H1 (cell line): ENCODE measurements around the gene SERINC4. TPM values are rescaled to one million over a fixed set of nuclear protein-coding genes. Genes with fewer than 3 reads are reported as not detected.

Experiments used
- CTCF ChIA-PET: fragments of 300-600 bp; sonication (Branson Sonifier 250); formaldehyde crosslinking; loops from one replicate; lab custom pipeline; 2021; ENCODE audit not compliant: partially characterized antibody; lab: Charles Lee
- POLR2A ChIA-PET: fragments of 300-600 bp; sonication (Branson Sonifier 250); formaldehyde crosslinking; loops from one replicate; lab custom pipeline; 2021; ENCODE audit warnings: inconsistent platforms; ENCODE audit not compliant: partially characterized antibody; lab: Charles Lee
- DNase-seq, 2 experiments: peaks; one replicate each; pipeline versions ENCODE4 v3.0.0 to v3.0.0-alpha.2; 2010 to 2022; ENCODE audit warnings: low spot score in 2 of 2, low read depth in 1 of 2, mixed read lengths in 1 of 2
- FAIRE-seq: peaks from 2 replicates; lab custom pipeline; 2011; peaks lifted over from hg19 to GRCh38; lab: Jason Lieb, UNC
- H2AFZ ChIP-seq: 2 replicates; pipeline ENCODE4 v1.8.1; 2012; ENCODE audit warnings: low read length, inconsistent platforms
- H2AK5ac ChIP-seq: 2 replicates; pipeline ENCODE4 v1.6.1; 2013; ENCODE audit warnings: low read depth, low read length
- H2BK120ac ChIP-seq: replicated peaks from 2 replicates; pipeline ENCODE3; 2013; ENCODE audit warnings: low read depth, low read length, inconsistent platforms
- H2BK12ac ChIP-seq: 2 replicates; pipeline ENCODE4 v1.6.1; 2013; ENCODE audit warnings: low read depth, low read length
- H2BK15ac ChIP-seq: 2 replicates; pipeline ENCODE4 v1.6.1; 2013; ENCODE audit warnings: low read length
- H2BK20ac ChIP-seq: 2 replicates; pipeline ENCODE4 v1.6.1; 2013; ENCODE audit warnings: low read length
- H2BK5ac ChIP-seq: 2 replicates; pipeline ENCODE4 v1.6.1; 2013; ENCODE audit warnings: low read depth, low read length
- H3K14ac ChIP-seq: 2 replicates; pipeline ENCODE4 v1.6.1; 2013; ENCODE audit warnings: inconsistent platforms; ENCODE audit not compliant: insufficient read length
- H3K18ac ChIP-seq: 2 replicates; pipeline ENCODE4 v1.6.1; 2013; ENCODE audit warnings: low read length; ENCODE audit errors: extremely low read depth
- H3K23ac ChIP-seq: 2 replicates; pipeline ENCODE4 v1.6.1; 2013; ENCODE audit warnings: inconsistent platforms; ENCODE audit not compliant: insufficient read length
- H3K23me2 ChIP-seq: 2 replicates; pipeline ENCODE4 v1.6.1; 2013; ENCODE audit warnings: low read depth, low read length
- H3K27ac ChIP-seq: 2 replicates; pipeline ENCODE4 v1.6.1; 2011; ENCODE audit warnings: low read depth, low read length, inconsistent platforms
- H3K27me3 ChIP-seq, 4 experiments: replicated peaks in 1 of 4; 1 replicate in 1 of 4; 2 replicates in 3 of 4; pipeline versions ENCODE4 v1.6.1 to v1.8.1; 2011 to 2013; ENCODE audit warnings: low read length in 3 of 4, mild to moderate bottlenecking in 3 of 4, inconsistent platforms in 2 of 4, mixed read lengths in 2 of 4, moderate library complexity in 1 of 4; ENCODE audit not compliant: control insufficient read depth in 3 of 4, insufficient read depth in 3 of 4; ENCODE audit errors: extremely low read depth in 1 of 4
- H3K36me3 ChIP-seq, 4 experiments: 2 replicates each; pipeline versions ENCODE4 v1.6.1 to v1.8.1; 2011 to 2013; ENCODE audit warnings: mild to moderate bottlenecking in 4 of 4, low read length in 3 of 4, moderate library complexity in 2 of 4, control low read depth in 1 of 4, inconsistent platforms in 1 of 4; ENCODE audit not compliant: insufficient read depth in 4 of 4, control insufficient read depth in 2 of 4
- H3K4ac ChIP-seq: replicated peaks from 2 replicates; pipeline ENCODE3; 2013; ENCODE audit warnings: low read length, low read depth, mixed read lengths, inconsistent platforms; ENCODE audit not compliant: insufficient read length
- H3K4me1 ChIP-seq, 4 experiments: replicated peaks in 1 of 4; 1 replicate in 1 of 4; 2 replicates in 3 of 4; pipeline versions ENCODE4 v1.6.1 to v1.8.1; 2011 to 2013; ENCODE audit warnings: low read length in 3 of 4, inconsistent platforms in 2 of 4, mixed read lengths in 1 of 4; ENCODE audit not compliant: insufficient read depth in 4 of 4, control insufficient read depth in 3 of 4
- H3K4me2 ChIP-seq, 2 experiments: 2 replicates each; pipeline versions ENCODE4 v1.6.1 to v1.8.1; 2011 to 2013; ENCODE audit warnings: low read depth in 2 of 2, low read length in 2 of 2, control low read depth in 1 of 2, inconsistent platforms in 1 of 2, mild to moderate bottlenecking in 1 of 2; ENCODE audit not compliant: insufficient read depth in 1 of 2
- H3K4me3 ChIP-seq, 4 experiments: fragments of 200-600, 300-600 bp in 1 of 4; sonication (generic), shearing (Covaris generic), sonication (Bioruptor Twin) in 1 of 4; 2 replicates each; pipeline versions ENCODE4 v1.5.1 to v1.8.1; 2011 to 2016; ENCODE audit warnings: low read length in 4 of 4, low read depth in 3 of 4, control low read depth in 2 of 4, inconsistent platforms in 2 of 4, mild to moderate bottlenecking in 2 of 4, mixed read lengths in 1 of 4, moderate library complexity in 1 of 4; ENCODE audit not compliant: insufficient read depth in 2 of 4; ENCODE audit errors: extremely low read depth in 1 of 4
- H3K56ac ChIP-seq: replicated peaks from 2 replicates; pipeline ENCODE3; 2013; ENCODE audit warnings: low read depth, mild to moderate bottlenecking, mixed read lengths, low read length, inconsistent platforms; ENCODE audit not compliant: insufficient read length
- H3K79me1 ChIP-seq: 2 replicates; pipeline ENCODE4 v1.6.1; 2013; ENCODE audit warnings: low read depth, low read length, control low read depth
- H3K79me2 ChIP-seq, 2 experiments: 2 replicates each; pipeline versions ENCODE4 v1.6.1 to v1.8.1; 2012 to 2013; ENCODE audit warnings: low read length in 2 of 2, mild to moderate bottlenecking in 2 of 2, inconsistent platforms in 1 of 2; ENCODE audit not compliant: insufficient read depth in 2 of 2, control insufficient read depth in 1 of 2
- H3K9ac ChIP-seq, 4 experiments: replicated peaks in 1 of 4; 1 replicate in 1 of 4; 2 replicates in 3 of 4; pipeline versions ENCODE4 v1.6.1 to v1.8.1; 2011 to 2013; ENCODE audit warnings: low read depth in 3 of 4, low read length in 3 of 4, control low read depth in 2 of 4, mild to moderate bottlenecking in 2 of 4, moderate library complexity in 2 of 4, inconsistent platforms in 1 of 4; ENCODE audit errors: extremely low read depth in 1 of 4
- H3K9me3 ChIP-seq, 2 experiments: 2 replicates each; pipeline versions ENCODE4 v1.6.1 to v1.8.1; 2012 to 2013; ENCODE audit warnings: mild to moderate bottlenecking in 2 of 2, moderate library complexity in 2 of 2, control low read depth in 1 of 2, inconsistent platforms in 1 of 2, low read depth in 1 of 2, low read length in 1 of 2, mixed read lengths in 1 of 2; ENCODE audit not compliant: insufficient read depth in 2 of 2
- H4K20me1 ChIP-seq, 2 experiments: replicated peaks in 1 of 2; 2 replicates each; pipeline versions ENCODE3 to v1.8.1; 2011 to 2013; ENCODE audit warnings: inconsistent platforms in 2 of 2, low read length in 2 of 2, mild to moderate bottlenecking in 1 of 2; ENCODE audit not compliant: insufficient read depth in 2 of 2, control insufficient read depth in 1 of 2
- H4K5ac ChIP-seq: 2 replicates; pipeline ENCODE4 v1.6.1; 2013; ENCODE audit warnings: low read length, low read depth, mixed read lengths, inconsistent platforms; ENCODE audit not compliant: insufficient read length
- H4K8ac ChIP-seq: 2 replicates; pipeline ENCODE4 v1.8.0; 2013; ENCODE audit warnings: mild to moderate bottlenecking, moderate library complexity, low read length, inconsistent platforms; ENCODE audit not compliant: insufficient read depth; ENCODE audit errors: extremely low read depth
- H4K91ac ChIP-seq: replicated peaks from 2 replicates; pipeline ENCODE3; 2013; ENCODE audit warnings: low read length, mixed read lengths, inconsistent platforms; ENCODE audit not compliant: insufficient read length
- ATF2 ChIP-seq: IDR thresholded peaks from 2 replicates; pipeline ENCODE4 v1.6.1; 2012; ENCODE audit warnings: low read length, inconsistent platforms
- CBX5 ChIP-seq: fragments of 300-800, 300-1000 bp; sonication (generic); IDR thresholded peaks from 2 replicates; pipeline ENCODE4 v1.7.1; 2016; ENCODE audit warnings: antibody characterized with exemption, low read length, low read depth
- EP300 ChIP-seq, 2 experiments: IDR thresholded peaks; 1 replicate in 1 of 2; 2 replicates in 1 of 2; pipeline ENCODE4 v1.6.1; 2011 to 2012; ENCODE audit warnings: low read depth in 2 of 2, low read length in 2 of 2, mild to moderate bottlenecking in 2 of 2, borderline replicate concordance in 1 of 2, inconsistent platforms in 1 of 2, moderate library complexity in 1 of 2
- GABPA ChIP-seq: IDR thresholded peaks from 2 replicates; pipeline ENCODE4 v1.6.1; 2011; ENCODE audit warnings: mild to moderate bottlenecking, low read length, moderate library complexity, borderline replicate concordance; ENCODE audit not compliant: insufficient read depth
- RNF2 ChIP-seq: fragments of 200-900, 300-1000 bp; sonication (generic); IDR thresholded peaks from 2 replicates; pipeline ENCODE4 v1.7.1; 2016; ENCODE audit warnings: borderline replicate concordance, low read depth, mild to moderate bottlenecking, antibody characterized with exemption, low read length; ENCODE audit not compliant: poor library complexity, severe bottlenecking; ENCODE audit errors: missing control alignments
- RXRA ChIP-seq: IDR thresholded peaks from 2 replicates; pipeline ENCODE4 v1.6.1; 2011; ENCODE audit warnings: low read depth, mild to moderate bottlenecking, low read length, moderate library complexity; ENCODE audit not compliant: insufficient read depth
- SP4 ChIP-seq: IDR thresholded peaks from 2 replicates; pipeline ENCODE4 v1.6.1; 2012; ENCODE audit warnings: low read length, inconsistent platforms
- YY1 ChIP-seq: IDR thresholded peaks from 2 replicates; pipeline ENCODE4 v1.6.1; 2011; ENCODE audit warnings: low read depth, mild to moderate bottlenecking, low read length
- WGBS, 2 experiments: shearing (Covaris generic) in 1 of 2; methylation state at CpG; one replicate each; pipeline versions ENCODE4 v1.1.6 to v1.1.7; 2013 to 2015; ENCODE audit warnings: low lambda C conversion rate in 2 of 2, mixed read lengths in 2 of 2, inconsistent platforms in 1 of 2, low coverage in 1 of 2, missing lambda C conversion rate in 1 of 2; ENCODE audit not compliant: insufficient replicate concordance in 2 of 2, insufficient coverage in 1 of 2, insufficient read length in 1 of 2; ENCODE audit errors: extremely low coverage in 1 of 2, missing lambda C conversion rate in 1 of 2; 5-methylcytosine and 5-hydroxymethylcytosine counted together
- polyA plus RNA-seq, 7 experiments: library from polyadenylated mRNA; depleted of rRNA in 3 of 7; stranded (reverse) in 5 of 7; unstranded in 2 of 7; fragments of >200 nt in 5 of 7; fragments of 200-250 nt in 2 of 7; gene quantifications; 1 replicate in 5 of 7; 2 replicates in 1 of 7; 4 replicates in 1 of 7; pipeline versions ENCODE4 v1.2.1 to v1.2.3, GENCODE V29; 2011 to 2013; ENCODE audit warnings: missing spikeins in 2 of 7, mixed read lengths in 2 of 7
- total RNA-seq: library from RNA; stranded (reverse); fragmentation: NEBNext Ultra II Directional; extraction: Animal tissue kit (Norgen Biotek cat#: 25700); gene quantifications from 2 replicates; pipeline ENCODE4 v1.2.1, GENCODE V29; 2021

SERINC4 gene
- total and polyA plus RNA-seq, 2 of the 8 experiments (the other 6 are each of a cell fraction or from before 2014, with no cell fraction given) = 0.08 TPM; not detected in 1

DNA sequence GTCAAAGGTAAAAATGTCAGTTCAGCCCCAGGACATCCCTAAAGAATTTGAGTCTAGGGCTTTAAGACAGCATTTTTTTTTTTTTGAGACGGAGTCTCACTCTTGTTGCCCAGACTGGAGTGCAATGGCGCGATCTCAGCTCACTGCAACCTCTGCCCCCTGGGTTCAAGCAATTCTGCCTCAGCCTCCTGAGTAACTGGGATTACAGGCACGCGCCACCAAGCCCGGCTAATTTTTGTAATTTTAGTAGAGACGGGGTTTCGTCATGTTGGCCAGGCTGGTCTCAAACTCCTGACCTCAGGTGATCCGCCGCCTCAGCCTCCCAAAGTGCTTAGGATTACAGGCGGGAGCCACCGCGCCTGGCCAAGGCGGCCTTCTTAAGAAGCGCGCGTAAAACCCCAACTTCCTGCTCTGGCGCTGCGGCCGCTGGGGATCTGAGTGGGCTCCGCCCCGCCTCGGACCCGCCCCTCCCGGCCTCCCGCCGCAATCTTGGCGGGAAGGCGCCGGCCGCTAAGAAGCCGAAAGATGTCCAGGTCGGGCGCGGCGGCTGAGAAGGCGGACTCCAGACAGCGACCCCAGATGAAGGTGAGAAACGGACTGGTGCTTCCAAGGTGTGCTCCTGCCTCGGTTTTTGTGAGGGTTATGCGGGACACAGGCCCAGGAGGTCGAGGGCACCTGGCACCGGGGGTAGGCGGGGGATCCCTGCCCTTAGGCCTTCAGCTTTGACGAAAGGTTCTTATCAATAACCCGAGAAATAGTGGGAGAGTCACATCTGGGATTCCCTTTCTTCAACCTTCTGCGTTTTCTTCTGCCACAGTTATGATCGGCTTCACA, 26.7 kb upstream of the SERINC4 start, which contains the start of gene WDR76:
Gene WDR76 (plus strand): TSS at position 495 of the 834 bp plus-strand sequence. CDS start 31 bp downstream, at position 526.
- Histone ChIP-seq H4K5ac (no peak within 1 kb of the TSS), H2BK12ac (no peak within 1 kb of the TSS; the same call in 1 of the 2 replicates), H3K4me3 (peak within 1 kb of the TSS; percentile 57 to 82 (median 62)), H2AFZ (peak within 1 kb of the TSS; percentile 92), H4K20me1 (no peaks in the 10 kb centered on the region), H3K27ac (peak within 1 kb of the TSS; percentile 36; the same call in 1 of the 2 replicates), H3K9me3 (peaks cover 0 to 3% of the 10 kb centered on the region in 2 experiments; a peak in 2 of 4 replicates), H3K4me2 (peak within 1 kb of the TSS; percentile 64 to 80), H2BK5ac (no peak within 1 kb of the TSS), H4K91ac (no peak within 1 kb of the TSS), H2BK20ac (no peak within 1 kb of the TSS), H3K18ac (peak within 1 kb of the TSS; percentile 62; the same call in 1 of the 2 replicates), H2BK120ac (no peak within 1 kb of the TSS), H3K23ac (no peak within 1 kb of the TSS), H2AK5ac (no peak within 1 kb of the TSS), H3K36me3 (peaks cover 0 to 5% (median 0%) of the 10 kb centered on the region in 4 experiments; a peak in 1 of 8 replicates), H3K27me3 (peaks cover 0 to 16% (median 4%) of the 10 kb centered on the region in 4 experiments; a peak in 4 of 7 replicates), H3K9ac (peak within 1 kb of the TSS; percentile 74 to 92 (median 78)), H3K79me2 (peaks cover 3 to 15% of the 10 kb centered on the region in 2 experiments), H4K8ac (peak within 1 kb of the TSS; percentile 90), H3K56ac (no peak within 1 kb of the TSS), H3K4ac (no peak within 1 kb of the TSS), H3K79me1 (no peaks in the 10 kb centered on the region), H3K4me1 (peaks cover 0 to 4% (median 2%) of the 10 kb centered on the region in 4 experiments; a peak in 4 of 7 replicates), H3K14ac (no peak within 1 kb of the TSS), H3K23me2 (no peaks in the 10 kb centered on the region), H2BK15ac (no peak within 1 kb of the TSS)
- WGBS, 2 experiments = 16% methylated on average over 48 of the region's 48 CpGs; no CpG with 5 or more reads in 1 of the 2 experiments
- FAIRE-seq = no peak
- peak; percentile 60 to 89 for DNase-seq
- CTCF ChIA-PET = interaction anchor here (0.7 kb wide), 1 partner anchor 14 kb away, joined by 3 read pairs; no protein-coding TSS in a partner anchor
- POLR2A ChIA-PET = interaction anchor here (0.6 to 2.0 kb wide), 6 partner anchors 17 to 343 kb away, joined by 3 to 8 read pairs (median 4); partner anchors contain the start of genes ELL3, HYPK and SERINC4
- TF ChIP-seq ATF2 (no peak), YY1 (no peak), GABPA (no peak), RNF2 (no peak), SP4 (no peak), EP300 (IDR thresholded peaks at IDR 0.05; ENCODE audit: borderline replicate concordance in 1 of 2, low read depth in 2 of 2, low read length in 2 of 2) (no peak), RXRA (no peak), CBX5 (no peak)
